ENCODE measurements around the gene HOXA3.

The HOXA3 gene

GRCh38 chr7:27169658-27170425 is 17.5 kb upstream of the HOXA3 start:
- no peak for TF ChIP-seq CTCF (IDR thresholded peaks at IDR 0.05; ENCODE audit: extremely low read depth, insufficient read depth, missing control alignments)
- in situ Hi-C loops (cut with MboI; ENCODE audit: low pct_unique_long_range_greater_than_20kb, low sequenced_read_pairs, unreplicated experiment) = loop anchor here (10.0 to 25.0 kb wide), 2 partner anchors 808 to 1315 kb away; no protein-coding TSS in a partner anchor
- no peak for DNase-seq (ENCODE audit: low spot score)

GRCh38 chr7:27168265-27168947 is 16.0 kb upstream of the HOXA3 start:
- TF ChIP-seq CTCF (IDR thresholded peaks at IDR 0.05; ENCODE audit: extremely low read depth, insufficient read depth, missing control alignments) = no peak
- in situ Hi-C loops (cut with MboI; ENCODE audit: low pct_unique_long_range_greater_than_20kb, low sequenced_read_pairs, unreplicated experiment) = loop anchor here (10.0 to 25.0 kb wide), 2 partner anchors 806 to 1314 kb away; no protein-coding TSS in a partner anchor
- no peak for DNase-seq (ENCODE audit: low spot score)

- no peak for DNase-seq (ENCODE audit: low spot score)
- TF ChIP-seq CTCF (IDR thresholded peaks at IDR 0.05; ENCODE audit: extremely low read depth, insufficient read depth, missing control alignments) = no peak
- in situ Hi-C loops (cut with MboI; ENCODE audit: low pct_unique_long_range_greater_than_20kb, low sequenced_read_pairs, unreplicated experiment) = loop anchor here (10.0 to 25.0 kb wide), 2 partner anchors 806 to 1313 kb away; no protein-coding TSS in a partner anchor
These were observed 15.5 kb upstream of the HOXA3 start for GRCh38 chr7:27167916-27168264.

GRCh38 chr7:27166531-27167505 is 14.4 kb upstream of the HOXA3 start:
- DNase-seq (ENCODE audit: low spot score) = no peak
- in situ Hi-C loops (cut with MboI; ENCODE audit: low pct_unique_long_range_greater_than_20kb, low sequenced_read_pairs, unreplicated experiment) = loop anchor here (10.0 to 25.0 kb wide), 2 partner anchors 805 to 1312 kb away; no protein-coding TSS in a partner anchor
- no peak for TF ChIP-seq CTCF (IDR thresholded peaks at IDR 0.05; ENCODE audit: extremely low read depth, insufficient read depth, missing control alignments)

GRCh38 chr7:27165996-27166530 is 13.7 kb upstream of the HOXA3 start:
- in situ Hi-C loops (cut with MboI; ENCODE audit: low pct_unique_long_range_greater_than_20kb, low sequenced_read_pairs, unreplicated experiment) = loop anchor here (10.0 to 25.0 kb wide), 2 partner anchors 804 to 1311 kb away; no protein-coding TSS in a partner anchor
- no peak for DNase-seq (ENCODE audit: low spot score)
- TF ChIP-seq CTCF (IDR thresholded peaks at IDR 0.05; ENCODE audit: extremely low read depth, insufficient read depth, missing control alignments) = no peak
